RWPE2 (cell line): ENCODE measurements around the gene SMTNL2.
"Not testable (repeated sequence)": the region's sequence is repeated elsewhere in the genome, so short reads cannot be mapped to it uniquely, and the experiment has no call there.

ENCODE experiments used
- ATAC-seq: fragments of 200-7000 bp; cut with Tn5 transposase; 3 replicates; pipeline ENCODE4 v1.9.1; 2021; ENCODE audit warnings: low read depth
- DNase-seq: peaks from one replicate; pipeline ENCODE4 v3.0.0-alpha.2; 2020; ENCODE audit warnings: low spot score
- H3K27ac ChIP-seq: fragments of 450-650 bp; 2 replicates; pipeline ENCODE4 v1.5.1; 2017; ENCODE audit warnings: mild to moderate bottlenecking; ENCODE audit not compliant: poor library complexity, severe bottlenecking
- H3K27me3 ChIP-seq: fragments of 250-450 bp; sonication (Bioruptor Pico); 2 replicates; pipeline ENCODE4 v1.5.1; 2021; ENCODE audit warnings: mild to moderate bottlenecking, moderate library complexity; ENCODE audit not compliant: insufficient read depth, poor library complexity, severe bottlenecking
- H3K36me3 ChIP-seq: fragments of 250-450 bp; sonication (Bioruptor Pico); 2 replicates; pipeline ENCODE4 v1.5.1; 2020; ENCODE audit warnings: low read depth, mild to moderate bottlenecking, moderate library complexity
- H3K4me1 ChIP-seq: fragments of 250-450 bp; sonication (Bioruptor Pico); 2 replicates; pipeline ENCODE4 v1.5.1; 2021; ENCODE audit warnings: mild to moderate bottlenecking, moderate library complexity; ENCODE audit not compliant: insufficient read depth, poor library complexity, severe bottlenecking
- H3K4me3 ChIP-seq: fragments of 250-450 bp; sonication (Bioruptor Pico); 2 replicates; pipeline ENCODE4 v1.5.1; 2021; ENCODE audit warnings: mild to moderate bottlenecking, moderate library complexity; ENCODE audit not compliant: severe bottlenecking
- H3K9me3 ChIP-seq: fragments of 250-450 bp; sonication (Bioruptor Pico); 2 replicates; pipeline ENCODE4 v1.5.1; 2021; ENCODE audit warnings: mild to moderate bottlenecking, moderate library complexity; ENCODE audit not compliant: severe bottlenecking
- TF ChIP-seq, protein P1 (sequence below): fragments of 450-650 bp; IDR thresholded peaks from one replicate; pipeline ENCODE4 v1.5.1; 2017; ENCODE audit warnings: mild to moderate bottlenecking, moderate library complexity; ENCODE audit not compliant: poor library complexity, severe bottlenecking

SMTNL2 gene

DNA sequence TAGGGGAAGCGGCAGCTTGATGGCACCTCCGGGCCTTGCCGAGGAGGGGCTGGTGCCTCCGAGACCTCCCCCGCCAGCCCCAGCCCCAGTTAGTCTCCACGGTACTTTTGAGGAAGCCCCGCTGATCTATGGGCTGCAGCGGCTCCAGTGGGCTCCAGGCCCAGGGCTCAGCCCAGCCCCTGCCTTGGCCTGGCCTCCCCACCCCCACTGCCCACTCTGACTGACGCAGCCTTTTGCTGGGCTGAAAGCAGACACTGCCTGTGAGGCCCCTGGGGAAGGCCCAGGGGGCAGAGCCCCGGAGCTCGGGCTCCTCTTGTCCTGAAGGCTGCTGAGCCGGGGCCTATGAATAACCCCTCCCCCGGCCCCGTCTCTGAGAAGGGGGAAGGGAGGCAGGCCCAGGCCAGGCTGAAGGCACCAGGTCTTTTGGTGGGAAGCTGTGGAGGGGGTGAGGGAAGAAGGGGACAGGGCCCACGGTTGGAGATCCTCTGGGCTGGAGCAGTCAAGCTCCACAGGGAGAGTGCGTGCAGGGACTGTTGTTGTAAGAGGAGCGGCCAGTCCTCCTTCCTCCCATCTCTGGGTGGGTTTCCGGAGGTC, 7.5 kb upstream of the SMTNL2 start:
- TF ChIP-seq, protein P1, sequence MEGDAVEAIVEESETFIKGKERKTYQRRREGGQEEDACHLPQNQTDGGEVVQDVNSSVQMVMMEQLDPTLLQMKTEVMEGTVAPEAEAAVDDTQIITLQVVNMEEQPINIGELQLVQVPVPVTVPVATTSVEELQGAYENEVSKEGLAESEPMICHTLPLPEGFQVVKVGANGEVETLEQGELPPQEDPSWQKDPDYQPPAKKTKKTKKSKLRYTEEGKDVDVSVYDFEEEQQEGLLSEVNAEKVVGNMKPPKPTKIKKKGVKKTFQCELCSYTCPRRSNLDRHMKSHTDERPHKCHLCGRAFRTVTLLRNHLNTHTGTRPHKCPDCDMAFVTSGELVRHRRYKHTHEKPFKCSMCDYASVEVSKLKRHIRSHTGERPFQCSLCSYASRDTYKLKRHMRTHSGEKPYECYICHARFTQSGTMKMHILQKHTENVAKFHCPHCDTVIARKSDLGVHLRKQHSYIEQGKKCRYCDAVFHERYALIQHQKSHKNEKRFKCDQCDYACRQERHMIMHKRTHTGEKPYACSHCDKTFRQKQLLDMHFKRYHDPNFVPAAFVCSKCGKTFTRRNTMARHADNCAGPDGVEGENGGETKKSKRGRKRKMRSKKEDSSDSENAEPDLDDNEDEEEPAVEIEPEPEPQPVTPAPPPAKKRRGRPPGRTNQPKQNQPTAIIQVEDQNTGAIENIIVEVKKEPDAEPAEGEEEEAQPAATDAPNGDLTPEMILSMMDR = no peak
- Histone ChIP-seq H3K36me3 (no peaks in the 10 kb centered on the region), H3K27ac (no peak overlapping the region), H3K27me3 (peaks cover 1% of the 10 kb centered on the region), H3K4me1 (no peaks in the 10 kb centered on the region), H3K9me3 (no peaks in the 10 kb centered on the region), H3K4me3 (no peak overlapping the region)
- ATAC-seq = no peak
- DNase-seq = no peak

DNA sequence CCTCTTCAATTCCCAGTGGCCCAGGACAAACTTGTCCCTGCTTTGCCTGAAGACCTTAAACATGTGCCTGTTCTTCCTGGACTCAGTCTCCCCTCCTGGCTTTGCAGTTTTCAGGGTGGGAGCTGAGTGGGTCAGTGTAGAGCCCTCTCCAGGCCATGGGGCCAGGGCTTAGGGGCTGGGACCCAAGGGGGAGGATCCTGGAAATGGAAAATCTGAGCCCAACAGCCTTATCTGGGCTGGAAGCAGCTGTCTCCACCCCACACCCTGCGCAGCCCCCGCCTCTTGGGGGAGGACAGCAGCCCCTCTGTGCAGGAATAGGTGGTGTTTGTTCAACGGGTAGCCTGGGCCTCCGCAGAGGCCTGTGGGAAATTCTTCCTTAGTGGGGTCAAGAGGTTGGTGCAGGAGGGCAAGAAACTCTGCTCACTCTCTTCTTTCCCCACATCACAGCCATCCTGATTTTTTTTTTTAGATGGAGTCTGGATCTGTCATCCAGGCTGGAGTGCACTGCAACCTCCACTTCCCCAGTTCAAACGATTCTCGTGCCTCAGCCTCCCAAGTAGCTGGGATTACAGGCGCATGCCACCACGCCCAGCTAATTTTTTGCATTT, 6.8 kb upstream of the SMTNL2 start:
- TF ChIP-seq, protein P1 = no peak
- Histone ChIP-seq H3K4me3 (no peak overlapping the region), H3K27me3 (peaks cover 8% of the 10 kb centered on the region), H3K4me1 (no peaks in the 10 kb centered on the region), H3K9me3 (no peaks in the 10 kb centered on the region), H3K36me3 (no peaks in the 10 kb centered on the region), H3K27ac (no peak overlapping the region)
- DNase-seq = no peak
- no peak for ATAC-seq

- not testable (repeated sequence) for H3K9me3 ChIP-seq, DNase-seq, H3K4me3 ChIP-seq, H3K36me3 ChIP-seq, ATAC-seq, H3K4me1 ChIP-seq, H3K27ac ChIP-seq
- H3K27me3 ChIP-seq = peaks cover 17% of the 10 kb centered on the region
These were observed 6.0 kb upstream of the SMTNL2 start for GRCh38 chr17:4578349-4578748.

DNA sequence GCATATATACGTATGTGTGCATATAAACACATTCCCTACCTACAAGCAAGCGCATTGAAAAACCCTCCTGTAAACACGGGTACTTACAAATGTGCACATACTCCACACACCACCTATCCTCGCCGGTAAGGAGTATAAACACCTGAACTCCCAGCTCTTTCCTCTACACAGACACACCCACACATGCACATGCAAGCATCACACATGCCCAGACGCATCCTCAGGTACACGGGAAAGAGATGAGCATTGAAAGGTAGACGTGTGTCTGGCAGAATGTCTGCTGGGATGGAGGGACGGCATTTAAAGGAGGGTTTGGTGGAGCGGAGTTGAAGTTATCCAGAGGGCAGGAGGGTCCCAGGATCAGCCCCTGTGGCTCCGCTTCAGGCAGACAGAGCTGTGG, 4.7 kb upstream of the SMTNL2 start:
- H3K4me3 ChIP-seq = no peak overlapping the region
- TF ChIP-seq, protein P1 = no peak
- no peak for ATAC-seq
- H3K27me3 ChIP-seq = peaks cover 27% of the 10 kb centered on the region
- H3K27ac ChIP-seq = no peak overlapping the region
- H3K36me3 ChIP-seq = no peaks in the 10 kb centered on the region
- H3K4me1 ChIP-seq = no peaks in the 10 kb centered on the region
- no peak for DNase-seq
- H3K9me3 ChIP-seq = no peaks in the 10 kb centered on the region

- Histone ChIP-seq H3K4me1 (no peaks in the 10 kb centered on the region), H3K27me3 (peaks cover 32% of the 10 kb centered on the region), H3K9me3 (no peaks in the 10 kb centered on the region), H3K36me3 (no peaks in the 10 kb centered on the region), H3K27ac (no peak overlapping the region), H3K4me3 (no peak overlapping the region)
- DNase-seq = no peak
- ATAC-seq = 0 out of 3 replicates have a peak, but pooled peaks have one; percentile 30
- TF ChIP-seq, protein P1 = no peak
These were observed 4.0 kb upstream of the SMTNL2 start for GRCh38 chr17:4580291-4580690.
